ENCODE measurements around the gene GRIN2A.

GRIN2A gene

GRCh38 chr16:10182222-10183053 lies at the start of gene GRIN2A:
Gene GRIN2A (minus strand): TSS chr16:10182428. CDS start chr16:10180411, 2,017 bp downstream.
- no peak for DNase-seq (ENCODE audit: low read depth in 2 of 2)

DNA sequence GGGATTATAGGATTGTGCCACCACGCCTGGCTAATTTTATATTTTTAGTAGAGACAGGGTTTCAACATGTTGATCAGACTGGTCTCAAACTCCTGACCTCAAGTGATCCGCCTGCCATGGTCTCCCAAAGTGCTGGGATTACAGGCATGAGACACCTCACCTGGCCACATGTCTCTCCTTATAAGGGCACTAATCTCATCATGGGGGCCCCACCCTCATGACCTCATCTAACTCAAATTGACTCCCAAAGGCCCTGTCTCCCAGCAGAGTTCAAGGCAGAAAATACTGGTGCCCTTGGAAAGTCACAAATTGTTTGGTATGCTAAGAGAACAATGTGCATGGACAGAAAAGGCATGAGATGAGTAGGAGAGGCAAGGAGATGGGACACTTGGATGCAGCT lies 49.3 kb upstream of the GRIN2A start:
- DNase-seq (ENCODE audit: low read depth in 2 of 2) = no peak

DNA sequence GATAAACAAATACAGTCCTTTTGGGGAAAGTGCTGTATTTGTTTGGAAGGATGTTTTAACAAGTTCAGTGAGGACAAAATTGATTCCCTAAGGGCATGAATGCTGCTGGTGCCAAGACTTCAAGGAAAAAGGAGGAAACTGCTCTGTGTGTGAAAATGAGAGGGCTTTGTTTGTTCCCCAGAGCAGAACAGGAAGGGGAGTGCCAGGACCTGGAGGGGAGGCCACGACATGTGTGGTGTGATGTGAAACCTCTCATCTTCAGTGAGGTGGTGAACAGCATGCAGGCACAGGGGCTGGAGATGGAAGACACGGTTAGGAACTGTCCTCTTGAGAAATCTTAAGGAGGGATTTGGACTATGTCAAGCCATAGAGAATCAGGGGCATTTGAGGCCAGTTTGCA lies 46.6 kb upstream of the GRIN2A start:
- no peak for DNase-seq (ENCODE audit: low read depth in 2 of 2)

GRCh38 chr16:10226987-10227306 lies 44.7 kb upstream of the GRIN2A start:
- no peak for DNase-seq (ENCODE audit: low read depth in 2 of 2)

GRCh38 chr16:10226141-10226986 lies 44.1 kb upstream of the GRIN2A start:
- no peak for DNase-seq (ENCODE audit: low read depth in 2 of 2)

DNA sequence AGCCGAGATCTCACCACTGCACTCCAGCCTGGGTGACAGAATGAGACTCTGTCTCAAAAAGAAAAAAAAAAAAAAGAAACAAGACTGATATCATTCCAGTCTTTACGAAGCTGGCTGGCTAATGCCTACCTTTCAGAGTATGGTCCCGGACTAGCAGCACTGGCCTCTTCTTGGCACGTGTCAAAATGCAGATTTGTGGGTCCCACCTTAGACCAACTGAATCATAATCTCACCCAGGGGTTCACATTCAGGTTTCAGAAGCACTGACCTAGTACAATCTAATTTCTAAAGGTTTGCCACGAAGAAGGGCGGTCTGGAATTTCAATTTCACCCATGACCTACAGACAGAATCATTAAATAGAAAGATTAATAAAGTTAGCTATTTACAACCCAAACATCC lies 43.4 kb upstream of the GRIN2A start:
- DNase-seq (ENCODE audit: low read depth in 2 of 2) = no peak

- no peak for DNase-seq (ENCODE audit: low read depth in 2 of 2)
Observed at GRCh38 chr16:10224850-10225249, 42.6 kb upstream of the GRIN2A start.

DNA sequence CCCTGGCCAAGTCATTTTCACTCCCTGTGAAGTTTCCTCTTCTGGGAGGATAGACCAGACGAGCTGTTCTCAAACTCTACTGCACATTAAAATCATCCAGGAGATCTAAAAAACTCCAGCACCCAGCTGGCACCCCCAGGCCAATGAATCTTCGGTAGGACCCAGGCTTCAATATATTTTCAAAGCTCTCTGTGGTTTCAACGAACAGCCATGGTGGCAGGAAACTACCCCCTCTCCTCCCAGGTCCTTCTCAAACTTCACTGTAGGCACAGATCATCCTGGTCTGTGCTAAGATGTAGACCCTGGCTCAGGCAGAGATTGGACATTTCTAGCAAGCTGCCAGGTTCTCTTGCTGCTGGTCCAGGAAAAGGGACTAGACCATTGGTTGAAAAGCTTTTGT lies 38.7 kb upstream of the GRIN2A start:
- DNase-seq (ENCODE audit: low read depth in 2 of 2) = no peak

- DNase-seq (ENCODE audit: low read depth in 2 of 2) = no peak
Observed at GRCh38 chr16:10219742-10220141, 37.5 kb upstream of the GRIN2A start.

DNA sequence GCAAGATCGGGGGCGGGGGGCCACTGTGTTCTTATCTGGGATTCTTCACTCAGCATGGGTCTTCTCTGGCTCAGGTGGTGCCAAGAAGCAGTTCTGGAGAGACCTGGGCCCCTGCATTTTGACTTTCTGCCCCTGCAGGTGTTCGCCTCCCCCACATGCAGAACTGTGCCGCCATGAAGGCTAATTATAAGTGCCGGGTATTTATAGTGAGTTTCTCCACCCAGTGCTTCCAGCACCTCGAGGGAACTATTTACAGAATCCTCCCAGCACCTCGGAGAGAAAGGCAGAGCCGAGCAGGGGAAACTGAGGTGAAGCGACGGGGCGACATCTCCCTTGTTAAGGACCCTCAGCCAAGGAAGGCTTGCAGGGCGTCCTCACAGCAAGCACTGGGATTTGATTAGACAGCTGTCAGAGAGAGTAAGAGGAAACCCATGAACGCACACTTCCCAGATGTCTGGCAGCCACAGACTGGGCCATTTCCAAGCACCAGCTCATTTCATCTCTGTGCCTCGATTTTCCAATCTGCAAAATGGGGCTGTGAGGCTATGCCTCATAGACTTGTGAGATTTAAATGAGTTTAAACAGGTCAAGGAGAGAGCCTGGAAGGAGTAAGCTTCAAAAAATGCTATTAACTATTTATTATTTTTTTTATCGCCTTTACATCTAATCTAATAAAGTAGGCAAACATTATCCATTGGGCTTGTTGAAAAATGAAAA lies 36.4 kb upstream of the GRIN2A start:
- no peak for DNase-seq (ENCODE audit: low read depth in 2 of 2)

- no peak for DNase-seq (ENCODE audit: low read depth in 2 of 2)
Observed at GRCh38 chr16:10213748-10214147, 31.5 kb upstream of the GRIN2A start.

DNA sequence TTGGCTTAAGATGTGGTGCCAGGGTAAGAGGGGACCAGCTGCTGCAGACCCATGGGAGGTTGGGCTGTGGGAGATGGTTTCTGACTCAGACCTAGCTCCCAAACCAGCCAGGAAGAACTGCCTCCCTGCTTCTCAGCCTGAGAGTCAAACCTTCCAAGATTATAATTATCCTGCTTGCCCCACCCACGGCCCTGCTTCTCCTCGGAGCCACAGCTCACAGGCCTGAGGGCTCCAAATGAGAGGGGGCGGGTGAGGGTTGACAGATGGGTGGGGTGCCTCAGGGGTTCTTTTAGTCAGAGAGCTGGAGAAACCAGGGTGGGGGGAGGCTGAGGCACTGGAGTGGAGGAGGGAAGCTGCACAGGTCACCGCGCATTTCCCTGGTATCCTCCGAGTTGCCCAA lies 28.7 kb upstream of the GRIN2A start:
- DNase-seq (ENCODE audit: low read depth in 2 of 2) = no peak

GRCh38 chr16:10206865-10207264 lies 24.6 kb upstream of the GRIN2A start:
- no peak for DNase-seq (ENCODE audit: low read depth in 2 of 2)

DNA sequence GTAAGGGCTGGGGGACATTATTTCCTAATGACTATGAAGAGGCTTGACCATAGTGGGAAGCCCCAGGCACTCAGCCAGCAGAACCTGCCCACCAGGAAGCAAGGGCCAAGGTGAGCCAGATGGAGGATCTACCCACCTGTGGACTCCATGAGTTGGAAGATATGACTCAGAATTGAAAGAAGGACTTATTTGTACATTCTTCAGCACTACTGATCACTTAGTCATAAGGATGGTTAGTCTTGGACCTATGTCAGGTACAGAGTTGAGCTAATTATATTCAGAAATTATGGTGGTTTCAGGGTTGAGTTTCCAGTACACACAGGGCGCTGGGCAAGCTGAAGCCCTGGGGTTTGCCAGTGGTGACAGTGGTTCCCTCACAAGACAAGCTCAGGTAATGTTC lies 24.0 kb upstream of the GRIN2A start:
- no peak for DNase-seq (ENCODE audit: low read depth in 2 of 2)

DNA sequence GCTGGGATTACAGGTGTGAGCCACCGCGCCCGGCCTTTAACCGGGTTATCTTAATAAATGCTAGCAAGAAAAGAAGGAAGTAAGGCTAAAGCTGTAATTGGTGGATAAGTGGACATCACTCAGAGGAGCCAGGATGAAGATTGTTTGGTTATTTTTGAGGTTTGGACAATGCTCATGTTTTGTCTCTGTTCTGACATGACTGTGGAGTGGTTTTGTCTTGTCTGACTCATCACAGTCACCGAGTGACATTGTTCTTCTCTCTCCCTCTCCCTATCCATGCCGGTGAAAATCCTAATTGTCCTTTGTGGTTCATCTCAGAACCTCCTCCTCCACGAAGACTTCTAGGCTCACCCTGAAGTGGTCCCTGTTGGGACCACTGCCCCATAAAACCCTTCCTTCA lies 23.5 kb upstream of the GRIN2A start:
- DNase-seq (ENCODE audit: low read depth in 2 of 2) = no peak

- no peak for DNase-seq (ENCODE audit: low read depth in 2 of 2)
Observed at GRCh38 chr16:10202649-10203048, 20.4 kb upstream of the GRIN2A start.

- DNase-seq (ENCODE audit: low read depth in 2 of 2) = no peak
Observed at GRCh38 chr16:10200637-10201586, 18.7 kb upstream of the GRIN2A start.

DNA sequence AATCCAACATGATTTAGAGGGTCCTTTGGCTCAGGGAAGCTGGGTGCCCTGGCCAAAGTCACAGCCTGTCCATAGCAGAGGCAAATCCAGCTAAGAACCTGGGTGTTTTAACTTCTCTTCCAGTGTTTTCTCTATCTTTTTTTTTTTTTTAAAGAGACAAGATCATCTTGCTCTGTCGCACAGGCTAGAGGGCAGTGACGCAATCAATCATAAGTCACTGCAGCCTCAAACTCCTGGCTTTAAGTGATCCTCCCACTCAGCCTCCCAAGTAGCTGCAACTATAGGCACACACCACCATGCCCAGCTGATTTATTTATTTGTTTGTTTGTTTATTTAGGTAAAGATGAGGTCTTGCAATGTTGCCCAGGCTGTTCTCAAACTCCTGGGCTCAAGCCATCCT lies 14.8 kb upstream of the GRIN2A start:
- DNase-seq (ENCODE audit: low read depth in 2 of 2) = no peak

GRCh38 chr16:10191096-10191495 lies 8.9 kb upstream of the GRIN2A start:
- DNase-seq (ENCODE audit: low read depth in 2 of 2) = no peak

DNA sequence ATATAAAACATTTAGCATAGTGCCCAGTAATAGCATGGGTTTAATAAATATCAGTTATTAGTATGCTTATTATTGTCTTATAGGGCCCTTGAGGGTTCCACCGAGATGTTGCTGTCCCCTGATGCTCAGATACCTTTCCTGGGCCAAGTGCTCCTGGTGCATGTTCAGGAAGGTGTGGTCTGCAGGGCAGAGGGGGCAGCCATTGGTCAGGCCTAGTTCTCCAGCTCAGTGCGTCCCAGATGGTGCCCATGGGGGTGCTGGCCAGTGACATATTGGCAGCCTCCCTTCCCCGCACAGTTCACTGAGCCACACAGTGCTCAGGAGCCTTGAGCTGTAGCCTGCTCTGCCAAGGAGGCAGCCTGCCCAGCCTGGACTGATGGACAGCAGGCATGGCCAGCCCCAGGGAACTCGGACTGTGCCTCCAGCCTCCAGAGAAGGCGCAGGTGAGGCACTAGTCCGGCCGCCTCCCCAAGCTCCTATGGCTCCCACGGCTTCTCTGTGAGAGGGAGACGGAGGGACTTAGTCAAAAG lies 7.7 kb upstream of the GRIN2A start:
- DNase-seq (ENCODE audit: low read depth in 2 of 2) = no peak

DNA sequence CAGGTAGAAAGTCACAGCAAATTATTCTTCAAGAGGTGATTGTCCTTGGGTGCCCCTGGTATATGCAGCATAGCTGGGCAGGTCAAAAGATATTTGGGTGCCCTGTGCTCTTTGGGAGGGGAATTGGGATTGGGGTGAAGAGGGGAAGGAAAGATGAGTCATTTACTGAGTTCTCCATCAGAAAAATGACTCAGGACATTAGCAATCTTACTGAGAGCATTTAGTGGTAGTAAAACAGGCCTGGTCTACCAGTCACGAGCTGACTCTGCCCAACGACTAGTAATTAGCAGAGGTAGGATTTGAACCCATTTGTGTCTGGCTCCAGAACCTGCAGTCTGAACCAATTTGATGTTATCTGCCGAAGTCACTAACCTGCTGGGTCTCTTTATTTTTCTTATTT lies 6.0 kb upstream of the GRIN2A start:
- no peak for DNase-seq (ENCODE audit: low read depth in 2 of 2)
